ENCODE data around the gene AKAP8. TPM values are rescaled to one million over a fixed set of nuclear protein-coding genes. Genes with fewer than 3 reads are reported as not detected.
"Not testable (repeated sequence)": the region's sequence is repeated elsewhere in the genome, so short reads cannot be mapped to it uniquely, and the experiment has no call there.

The AKAP8 gene
- 10.1 and 16.4 TPM in 2 replicates for total RNA-seq (2014; rRNA removed; shearing (Covaris generic))

- DNase-seq (ENCODE audit: low read depth): peak; percentile 98
Observed at GRCh38 chr19:15379083-15379998, at the start of gene AKAP8. TSS of gene AKAP8 (minus strand) at chr19:15379787. CDS start at chr19:15379731, 56 bp downstream.

GRCh38 chr19:15427991-15428471, 48.4 kb upstream of the AKAP8 start:
- no peak for DNase-seq (ENCODE audit: low read depth)

- DNase-seq (ENCODE audit: low read depth): no peak
Observed at GRCh38 chr19:15427350-15427700, 47.7 kb upstream of the AKAP8 start.

GRCh38 chr19:15426485-15427349, 47.1 kb upstream of the AKAP8 start:
- no peak for DNase-seq (ENCODE audit: low read depth)

- DNase-seq (ENCODE audit: low read depth): no peak
Observed at GRCh38 chr19:15425321-15425950, 45.8 kb upstream of the AKAP8 start.

DNA sequence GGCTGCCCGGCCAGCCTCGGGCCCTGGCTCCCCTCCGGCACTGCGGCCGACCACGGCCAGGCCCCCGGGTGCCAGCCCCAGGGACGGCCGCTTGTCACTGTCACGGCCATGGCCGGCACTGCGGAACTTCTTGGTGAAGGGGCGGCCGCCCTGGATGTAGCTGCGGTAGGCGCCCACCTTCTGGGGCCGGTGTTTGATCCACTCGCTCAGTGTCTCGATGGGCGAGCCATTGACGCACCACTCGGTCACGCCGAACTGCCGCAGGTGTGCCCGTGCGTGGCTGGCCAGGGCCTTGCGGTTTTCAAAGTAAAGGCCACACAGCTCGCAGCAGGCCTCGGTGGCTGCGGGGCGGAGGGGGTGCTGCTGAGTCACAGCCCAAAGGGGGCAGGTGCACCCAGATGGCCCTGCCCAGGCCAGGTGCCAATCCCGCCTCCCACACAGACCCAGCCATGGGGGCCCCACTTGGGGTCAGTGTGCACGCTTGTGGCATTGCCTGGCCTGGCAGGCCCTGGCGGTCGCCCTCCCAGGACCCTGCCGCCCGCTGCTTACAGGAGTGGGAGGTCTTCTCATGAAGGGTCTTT, 45.2 kb upstream of the AKAP8 start:
- no peak for DNase-seq (ENCODE audit: low read depth)

GRCh38 chr19:15424121-15424520, 44.5 kb upstream of the AKAP8 start:
- no peak for DNase-seq (ENCODE audit: low read depth)

- DNase-seq (ENCODE audit: low read depth): no peak
Observed at GRCh38 chr19:15423130-15423529, 43.5 kb upstream of the AKAP8 start.

GRCh38 chr19:15422296-15423075, 42.9 kb upstream of the AKAP8 start:
- DNase-seq (ENCODE audit: low read depth): no peak

- no peak for DNase-seq (ENCODE audit: low read depth)
Observed at GRCh38 chr19:15421721-15422260, 42.2 kb upstream of the AKAP8 start.

- no peak for DNase-seq (ENCODE audit: low read depth)
Observed at GRCh38 chr19:15421136-15421695, 41.6 kb upstream of the AKAP8 start.

- DNase-seq (ENCODE audit: low read depth): peak; percentile 30
Observed at GRCh38 chr19:15419413-15420025, 39.9 kb upstream of the AKAP8 start.

DNA sequence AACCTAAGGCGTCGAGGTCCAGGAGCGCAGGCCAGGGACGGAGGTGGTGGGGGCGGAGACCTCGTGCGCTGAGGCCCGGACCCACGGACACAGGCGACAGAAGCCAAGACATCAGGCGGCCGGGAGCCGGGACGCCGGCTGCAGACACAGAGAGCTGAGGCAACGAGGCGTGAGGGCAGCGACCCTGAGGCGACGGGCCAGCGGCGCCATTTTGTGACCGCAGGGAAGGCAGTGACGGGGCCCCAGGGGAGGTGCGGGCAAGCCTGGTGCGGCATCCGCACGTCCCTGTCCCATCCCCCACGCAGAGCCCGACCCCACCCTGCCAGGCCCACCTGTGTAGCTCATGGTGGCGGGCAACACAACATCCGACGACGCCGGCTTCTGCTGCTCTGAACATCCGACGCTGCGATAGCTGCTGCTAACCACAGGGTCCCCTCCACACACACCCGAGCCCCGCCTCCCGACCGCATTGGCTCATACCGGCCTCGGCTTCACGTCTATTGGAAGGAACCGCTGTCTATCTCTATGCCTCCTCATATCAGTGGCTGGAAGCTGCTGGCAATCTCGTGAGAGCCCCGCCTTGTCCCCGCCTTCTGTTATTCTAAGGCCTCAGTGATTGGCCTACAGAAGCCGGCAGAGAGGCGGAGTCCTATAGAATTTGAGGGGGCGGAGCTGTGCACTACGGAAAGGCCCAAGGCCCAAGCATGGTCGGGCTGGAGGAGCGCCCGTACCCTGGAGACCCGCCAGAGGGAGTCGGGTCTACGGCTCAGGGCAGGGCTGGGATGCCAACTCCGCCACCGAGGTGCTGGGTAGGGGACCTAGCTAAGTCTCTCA, 39.2 kb upstream of the AKAP8 start, which contains the start of gene AKAP8L:
TSS of gene AKAP8L (minus strand) at position 410 of the 834 bp plus-strand sequence. CDS start at position 345, 65 bp downstream.
- DNase-seq (ENCODE audit: low read depth): peak; percentile 100

DNA sequence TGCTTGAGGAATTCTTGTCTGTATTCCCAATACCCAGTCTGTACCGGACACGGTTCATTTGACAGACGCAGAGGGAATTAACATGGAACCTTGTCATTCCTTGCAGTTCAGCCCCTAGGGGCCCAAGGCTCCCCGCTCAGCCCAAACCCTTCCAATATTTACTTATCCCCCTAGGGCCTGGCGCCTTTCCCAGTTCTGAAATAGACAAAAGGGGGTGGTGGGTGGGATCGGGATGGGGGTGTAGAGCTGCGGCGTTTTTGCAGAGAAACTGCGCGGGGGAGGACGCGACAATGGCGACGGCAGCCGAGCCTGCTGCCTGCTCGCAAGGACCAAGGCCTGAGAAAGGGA, 38.6 kb upstream of the AKAP8 start:
- DNase-seq (ENCODE audit: low read depth): peak; percentile 44

DNA sequence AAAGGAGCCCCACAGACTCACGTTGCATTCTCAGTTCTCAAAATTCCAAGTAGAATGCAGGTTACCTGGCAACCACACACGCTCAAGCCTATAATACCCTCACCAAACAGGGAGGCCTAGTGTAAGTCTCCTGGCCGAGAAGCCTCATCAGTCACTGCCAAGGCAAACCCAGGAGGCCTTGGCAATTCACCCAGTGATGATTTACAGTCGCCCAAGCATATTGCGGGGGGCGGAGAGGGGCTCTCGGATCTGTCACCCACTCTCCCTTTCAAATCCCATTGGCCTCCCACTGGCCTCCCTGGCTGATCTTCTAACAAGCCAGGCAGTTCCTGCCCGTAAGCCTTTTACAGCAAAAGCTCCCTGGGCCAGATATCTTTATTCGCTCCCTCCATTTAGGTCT, 38.1 kb upstream of the AKAP8 start:
- peak; percentile 39 for DNase-seq (ENCODE audit: low read depth)

DNA sequence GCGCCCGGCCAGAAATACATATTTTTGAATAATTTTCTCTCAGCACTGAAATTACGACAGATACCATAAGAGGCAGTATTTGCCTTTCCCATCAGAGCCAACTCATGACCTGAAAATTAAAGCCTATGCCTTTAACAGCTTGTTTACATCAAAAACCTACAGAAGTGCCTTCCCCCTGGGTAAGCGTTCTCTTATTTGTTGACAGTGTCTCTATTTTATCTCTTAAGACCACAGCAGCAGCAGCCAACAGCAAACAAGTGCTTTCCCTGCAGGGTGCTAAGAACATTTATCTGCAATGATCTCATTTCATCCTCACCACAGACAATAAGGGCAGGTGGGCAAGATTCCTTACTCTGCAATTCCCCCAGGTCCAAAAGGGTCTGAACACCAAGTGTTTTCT, 33.2 kb upstream of the AKAP8 start:
- DNase-seq (ENCODE audit: low read depth): no peak

DNA sequence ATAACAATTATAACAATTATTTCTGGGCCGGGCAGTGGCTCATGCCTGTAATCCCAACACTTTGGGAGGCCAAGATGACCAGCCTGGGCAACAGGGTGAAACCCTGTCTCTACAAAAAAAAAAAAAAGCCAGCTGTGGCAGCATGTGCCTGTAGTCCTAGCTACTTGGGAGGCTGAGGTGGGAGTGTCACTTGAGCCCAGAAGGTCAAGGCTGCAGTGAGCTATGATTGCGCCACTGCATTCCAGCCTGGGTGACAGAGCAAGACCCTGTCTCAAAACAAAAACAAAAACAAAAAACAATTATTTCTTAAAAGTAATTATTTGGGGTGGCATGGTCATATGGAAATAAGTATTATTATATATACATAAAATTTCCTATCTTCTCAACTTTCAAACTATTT, 31.8 kb upstream of the AKAP8 start:
- not testable (repeated sequence) for DNase-seq (ENCODE audit: low read depth)

GRCh38 chr19:15404780-15405211, 25.2 kb upstream of the AKAP8 start:
- DNase-seq (ENCODE audit: low read depth): no peak

Measured in M059J (cell line).